Measurements from ENCODE around the gene S100A13. TPM values are rescaled to one million over a fixed set of nuclear protein-coding genes. Genes with fewer than 3 reads are reported as not detected.
"Not testable (repeated sequence)": the region's sequence is repeated elsewhere in the genome, so short reads cannot be mapped to it uniquely, and the experiment has no call there.

The S100A13 gene
- 1 to 10 TPM; 6.2 to 7.0 TPM for total RNA-seq

GRCh38 chr1:153626904-153627714, at the start of gene S100A13:
Gene S100A13 (minus strand): TSS chr1:153627505. CDS start chr1:153626472, 1,033 bp downstream.
- DNase-seq (no peak), ATAC-seq (no peak)
- Mint-ChIP-seq H3K4me1 (ENCODE audit: low read depth) (peaks cover 18% of the 10 kb centered on the region), H3K4me3 (no peak within 1 kb of the TSS), H3K27me3 (ENCODE audit: low read depth) (no peaks in the 10 kb centered on the region), H3K9me3 (ENCODE audit: insufficient read depth) (no peaks in the 10 kb centered on the region), H3K27ac (no peak within 1 kb of the TSS), H3K36me3 (ENCODE audit: low read depth) (no peaks in the 10 kb centered on the region)
- ChIA-PET CTCF (interaction anchor here (0.9 to 6.9 kb wide), 12 partner anchors 9 to 359 kb away, joined by 3 to 51 read pairs (median 5); partner anchors contain the start of genes RAB13, S100A14, S100A16 and S100A4), POLR2A (interaction anchor here (0.6 to 1.1 kb wide), 2 partner anchors 24 to 31 kb away, joined by 3 read pairs; no protein-coding TSS in a partner anchor)

GRCh38 chr1:153673511-153673910, 46.2 kb upstream of the S100A13 start:
- no peak overlapping the region for H3K27ac Mint-ChIP-seq
- ATAC-seq (no peak), DNase-seq (no peak)
- POLR2A ChIA-PET: no interaction called here
- peak overlapping the region; percentile 3 for H3K4me3 Mint-ChIP-seq
- H3K27me3 Mint-ChIP-seq (ENCODE audit: low read depth): peaks cover 18% of the 10 kb centered on the region
- peaks cover 32% of the 10 kb centered on the region for H3K4me1 Mint-ChIP-seq (ENCODE audit: low read depth)
- peaks cover 18% of the 10 kb centered on the region for H3K36me3 Mint-ChIP-seq (ENCODE audit: low read depth)
- CTCF ChIA-PET: interaction anchor here (1.3 kb wide), 1 partner anchor 39 kb away, joined by 3 read pairs; no protein-coding TSS in a partner anchor
- no peaks in the 10 kb centered on the region for H3K9me3 Mint-ChIP-seq (ENCODE audit: insufficient read depth)

DNA sequence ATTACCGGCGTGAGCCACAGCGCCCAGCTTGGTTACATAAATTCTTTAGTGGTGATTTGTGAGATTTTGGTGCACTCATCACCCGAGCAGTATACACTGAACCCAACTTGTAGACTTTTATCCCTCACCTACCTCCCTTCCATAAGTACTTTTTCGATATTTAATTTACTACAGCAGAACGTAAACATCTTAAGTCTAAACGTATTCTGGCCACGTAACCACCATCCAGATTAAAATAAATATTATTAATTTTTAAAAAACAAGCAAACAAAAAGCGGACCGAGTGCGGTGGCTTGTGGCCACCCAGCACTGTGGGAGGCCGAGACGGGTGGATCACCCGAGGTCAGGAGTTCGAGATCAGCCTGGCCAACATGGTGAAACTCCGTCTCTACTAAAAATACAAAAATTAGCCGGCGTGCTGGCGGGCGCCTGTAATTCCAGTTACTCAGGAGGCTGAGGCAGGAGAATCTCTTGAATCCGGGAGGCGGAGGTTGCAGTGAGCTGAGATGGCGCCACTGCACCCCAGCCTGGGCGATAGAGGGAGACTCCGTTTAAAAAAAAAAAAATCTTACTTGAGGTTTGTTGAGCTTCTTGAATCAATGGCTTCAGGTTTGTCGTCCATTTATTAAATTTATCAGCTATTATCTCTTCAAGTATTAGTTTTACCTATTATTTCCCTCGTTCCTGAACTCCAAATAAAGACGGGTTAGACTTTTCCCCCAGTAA, 44.5 kb upstream of the S100A13 start:
- not testable (repeated sequence) for H3K27me3 Mint-ChIP-seq (ENCODE audit: low read depth); H3K27ac Mint-ChIP-seq; H3K9me3 Mint-ChIP-seq (ENCODE audit: insufficient read depth); H3K4me3 Mint-ChIP-seq
- peaks cover 33% of the 10 kb centered on the region for H3K4me1 Mint-ChIP-seq (ENCODE audit: low read depth)
- DNase-seq (peak; percentile 68), ATAC-seq (peak; percentile 45)
- CTCF ChIA-PET: interaction anchor here (0.7 to 1.6 kb wide), 18 partner anchors 12 to 488 kb away, joined by 3 to 10 read pairs (median 4); partner anchors contain the start of genes CHTOP, CREB3L4, RAB13 and SLC27A3
- H3K36me3 Mint-ChIP-seq (ENCODE audit: low read depth): peaks cover 36% of the 10 kb centered on the region
- POLR2A ChIA-PET: interaction anchor here (0.6 to 2.9 kb wide), 12 partner anchors 12 to 319 kb away, joined by 3 to 17 read pairs (median 4); partner anchors contain the start of genes CHTOP, INTS3, JTB and RPS27

DNA sequence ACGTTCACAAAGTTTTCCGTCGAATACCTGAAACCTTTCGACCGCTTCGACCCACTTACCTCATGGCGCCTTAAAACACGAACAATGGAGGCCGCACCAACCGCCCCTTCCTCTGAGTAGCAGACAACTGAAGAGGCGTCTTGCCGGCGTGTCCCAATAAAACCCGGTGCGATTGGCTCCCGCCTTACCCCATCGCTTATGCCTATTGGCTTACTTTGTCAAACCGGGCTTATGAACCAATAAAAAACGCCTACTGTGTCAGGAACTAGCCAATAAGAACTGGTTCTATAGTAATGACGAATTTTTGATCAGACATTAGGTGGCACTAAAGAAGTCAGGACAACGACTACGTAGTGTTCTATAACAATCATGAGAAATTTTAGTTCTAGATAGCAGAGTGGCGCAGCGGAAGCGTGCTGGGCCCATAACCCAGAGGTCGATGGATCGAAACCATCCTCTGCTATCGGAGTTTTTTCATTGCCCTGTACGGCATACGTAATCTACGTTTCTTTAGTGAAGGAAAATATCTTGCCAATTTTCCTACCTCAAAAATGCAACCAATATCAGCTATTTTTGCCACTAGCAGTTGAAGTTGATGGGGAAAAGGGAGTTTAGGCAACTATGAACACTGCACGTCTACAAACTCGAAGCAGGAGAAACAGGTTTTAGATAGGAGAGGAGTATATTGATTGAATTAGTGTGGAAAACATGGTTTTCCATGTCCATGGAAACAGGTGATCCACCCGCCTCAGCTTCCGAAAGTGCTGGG, 43.7 kb upstream of the S100A13 start, which contains the start of gene ILF2:
TSS of gene ILF2 (minus strand) at position 135 of the 769 bp plus-strand sequence. CDS start at position 64, 71 bp downstream.
- H3K27me3 Mint-ChIP-seq (ENCODE audit: low read depth): no peaks in the 10 kb centered on the region
- ChIA-PET CTCF (interaction anchor here (0.7 to 1.6 kb wide), 11 partner anchors 12 to 488 kb away, joined by 3 to 10 read pairs (median 3); partner anchors contain the start of genes CHTOP, RAB13 and SLC27A3), POLR2A (interaction anchor here (0.7 to 2.9 kb wide), 8 partner anchors 12 to 320 kb away, joined by 3 to 17 read pairs (median 4); partner anchors contain the start of genes CHTOP, RPS27 and SNAPIN)
- H3K36me3 Mint-ChIP-seq (ENCODE audit: low read depth): peaks cover 43% of the 10 kb centered on the region
- DNase-seq (peak; percentile 99), ATAC-seq (peak; percentile 93)
- H3K9me3 Mint-ChIP-seq (ENCODE audit: insufficient read depth): no peaks in the 10 kb centered on the region
- H3K27ac Mint-ChIP-seq: no peak within 1 kb of the TSS
- peaks cover 33% of the 10 kb centered on the region for H3K4me1 Mint-ChIP-seq (ENCODE audit: low read depth)
- H3K4me3 Mint-ChIP-seq: no peak within 1 kb of the TSS

- no peak overlapping the region for H3K27ac Mint-ChIP-seq
- ChIA-PET POLR2A (interaction anchor here (0.6 to 2.9 kb wide), 4 partner anchors 11 to 284 kb away, joined by 3 to 17 read pairs (median 6); partner anchors contain the start of genes CHTOP and SNAPIN), CTCF (interaction anchor here (1.1 kb wide), 1 partner anchor 11 kb away, joined by 4 read pairs; no protein-coding TSS in a partner anchor)
- ATAC-seq: no peak
- peaks cover 48% of the 10 kb centered on the region for H3K36me3 Mint-ChIP-seq (ENCODE audit: low read depth)
- no peak for DNase-seq
- H3K27me3 Mint-ChIP-seq (ENCODE audit: low read depth): no peaks in the 10 kb centered on the region
- H3K4me3 Mint-ChIP-seq: no peak overlapping the region
- H3K9me3 Mint-ChIP-seq (ENCODE audit: insufficient read depth): no peaks in the 10 kb centered on the region
- peaks cover 33% of the 10 kb centered on the region for H3K4me1 Mint-ChIP-seq (ENCODE audit: low read depth)
These were observed 43.1 kb upstream of the S100A13 start for GRCh38 chr1:153670257-153670858.

DNA sequence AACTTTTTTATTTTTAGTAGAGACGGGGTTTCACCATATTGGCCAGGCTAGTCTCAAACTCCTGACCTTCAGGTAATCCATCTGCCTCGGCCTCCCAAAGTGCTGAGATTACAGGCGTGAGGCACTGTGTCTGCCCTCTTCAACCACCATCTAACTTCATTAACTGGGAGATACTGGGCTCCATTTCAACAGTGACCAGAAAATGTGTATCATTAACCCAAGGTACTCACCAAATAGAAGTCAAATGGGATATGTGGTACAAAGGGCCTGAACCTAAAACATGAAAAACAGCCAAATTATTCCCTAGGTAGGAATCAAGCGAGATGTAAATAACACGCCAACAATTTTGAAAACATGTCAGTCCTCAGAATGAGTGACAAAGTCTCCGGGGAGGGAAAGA, 42.3 kb upstream of the S100A13 start:
- no peak for ATAC-seq
- peaks cover 33% of the 10 kb centered on the region for H3K4me1 Mint-ChIP-seq (ENCODE audit: low read depth)
- no peak overlapping the region for H3K4me3 Mint-ChIP-seq
- no peak overlapping the region for H3K27ac Mint-ChIP-seq
- ChIA-PET CTCF (no interaction called here), POLR2A (interaction anchor here (0.6 to 2.9 kb wide), 3 partner anchors 35 to 254 kb away, joined by 3 to 17 read pairs (median 3); partner anchors contain the start of gene CHTOP)
- no peaks in the 10 kb centered on the region for H3K27me3 Mint-ChIP-seq (ENCODE audit: low read depth)
- no peaks in the 10 kb centered on the region for H3K9me3 Mint-ChIP-seq (ENCODE audit: insufficient read depth)
- H3K36me3 Mint-ChIP-seq (ENCODE audit: low read depth): peaks cover 56% of the 10 kb centered on the region
- DNase-seq: no peak

DNA sequence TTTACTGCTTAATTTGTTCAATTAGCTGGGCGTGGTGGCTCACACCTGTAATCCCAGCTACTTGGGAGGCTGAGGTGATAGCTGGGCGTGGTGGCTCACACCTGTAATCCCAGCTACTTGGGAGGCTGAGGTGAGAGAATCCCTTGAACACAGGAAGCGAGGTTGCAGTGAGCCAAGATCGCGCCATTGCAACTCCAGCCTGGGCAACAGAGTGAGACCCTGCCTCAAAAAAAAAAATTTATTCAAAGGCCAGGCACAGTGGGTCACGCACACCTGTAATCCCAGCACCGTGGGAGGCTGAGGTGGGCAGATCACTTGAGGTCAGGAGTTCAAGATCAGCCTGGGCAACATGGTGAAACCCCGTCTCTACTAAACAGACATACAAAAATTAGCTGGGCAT, 41.4 kb upstream of the S100A13 start:
- H3K27me3 Mint-ChIP-seq (ENCODE audit: low read depth); H3K9me3 Mint-ChIP-seq (ENCODE audit: insufficient read depth); H3K4me3 Mint-ChIP-seq; CTCF ChIA-PET; ATAC-seq; DNase-seq: not testable (repeated sequence)
- H3K27ac Mint-ChIP-seq: peak overlapping the region; percentile 74
- H3K4me1 Mint-ChIP-seq (ENCODE audit: low read depth): peaks cover 33% of the 10 kb centered on the region
- POLR2A ChIA-PET: interaction anchor here (2.9 kb wide), 1 partner anchor 34 kb away, joined by 17 read pairs; the partner anchor contains the start of gene CHTOP
- peaks cover 63% of the 10 kb centered on the region for H3K36me3 Mint-ChIP-seq (ENCODE audit: low read depth)

GRCh38 chr1:153667439-153667838, 40.1 kb upstream of the S100A13 start:
- ChIA-PET POLR2A (interaction anchor here (1.8 kb wide), 1 partner anchor 9 kb away, joined by 4 read pairs; the partner anchor contains the start of gene SNAPIN), CTCF (interaction anchor here (1.1 kb wide), 1 partner anchor 8 kb away, joined by 5 read pairs; the partner anchor contains the start of gene SNAPIN)
- no peak for ATAC-seq
- no peak overlapping the region for H3K4me3 Mint-ChIP-seq
- peak overlapping the region; percentile 16 for H3K27ac Mint-ChIP-seq
- peaks cover 33% of the 10 kb centered on the region for H3K4me1 Mint-ChIP-seq (ENCODE audit: low read depth)
- H3K36me3 Mint-ChIP-seq (ENCODE audit: low read depth): peaks cover 74% of the 10 kb centered on the region
- H3K27me3 Mint-ChIP-seq (ENCODE audit: low read depth): no peaks in the 10 kb centered on the region
- DNase-seq: no peak
- H3K9me3 Mint-ChIP-seq (ENCODE audit: insufficient read depth): no peaks in the 10 kb centered on the region

DNA sequence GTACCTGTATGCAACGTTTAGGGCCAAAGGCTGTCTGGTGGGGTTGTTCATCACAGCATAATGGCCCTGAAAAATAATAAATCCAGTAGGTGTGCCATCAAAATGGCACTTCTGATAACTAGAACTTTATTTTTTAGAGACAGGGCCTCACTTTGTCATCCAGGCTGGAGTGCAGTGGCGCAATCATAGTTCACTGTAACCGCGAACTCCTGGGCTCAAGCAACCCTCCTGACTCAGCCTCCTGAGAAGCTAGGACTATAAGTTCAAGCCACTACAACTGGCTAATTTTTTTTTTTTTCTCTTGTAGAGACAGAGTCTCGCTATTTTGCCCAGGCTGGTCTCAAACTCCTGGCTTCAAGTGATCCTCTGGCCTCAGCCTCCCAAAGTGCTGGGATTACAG, 35.9 kb upstream of the S100A13 start:
- ChIA-PET POLR2A (interaction anchor here (0.6 to 1.6 kb wide), 2 partner anchors 25 to 305 kb away, joined by 3 to 5 read pairs; partner anchors contain the start of gene CREB3L4), CTCF (no interaction called here)
- Mint-ChIP-seq H3K36me3 (ENCODE audit: low read depth) (peaks cover 74% of the 10 kb centered on the region), H3K9me3 (ENCODE audit: insufficient read depth) (no peaks in the 10 kb centered on the region), H3K27ac (no peak overlapping the region), H3K4me1 (ENCODE audit: low read depth) (peaks cover 23% of the 10 kb centered on the region), H3K27me3 (ENCODE audit: low read depth) (no peaks in the 10 kb centered on the region), H3K4me3 (no peak overlapping the region)
- no peak for ATAC-seq
- DNase-seq: no peak

DNA sequence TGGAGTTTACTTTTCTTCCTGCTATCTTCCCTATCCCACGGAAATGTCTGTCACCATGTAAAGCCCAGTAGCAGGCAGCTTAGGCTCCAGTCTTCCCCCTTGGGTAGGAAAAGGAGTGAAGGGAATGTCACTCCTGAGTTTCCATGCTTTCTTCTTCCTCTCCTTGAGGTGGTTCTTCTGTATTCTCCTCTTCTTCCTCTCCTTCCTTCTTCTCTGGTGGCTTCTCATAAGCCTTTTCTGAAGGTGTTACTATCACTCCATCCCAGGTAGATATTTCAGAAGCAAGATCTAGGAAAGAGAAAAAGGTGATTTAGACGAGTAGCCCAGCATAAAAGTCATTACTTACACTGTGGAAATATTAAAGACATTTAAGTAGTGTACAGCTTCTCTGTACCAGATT, 35.0 kb upstream of the S100A13 start:
- ChIA-PET POLR2A (interaction anchor here (1.2 kb wide), 1 partner anchor 24 kb away, joined by 3 read pairs; no protein-coding TSS in a partner anchor), CTCF (no interaction called here)
- Mint-ChIP-seq H3K27me3 (ENCODE audit: low read depth) (no peaks in the 10 kb centered on the region), H3K36me3 (ENCODE audit: low read depth) (peaks cover 65% of the 10 kb centered on the region), H3K4me1 (ENCODE audit: low read depth) (peaks cover 16% of the 10 kb centered on the region), H3K9me3 (ENCODE audit: insufficient read depth) (no peaks in the 10 kb centered on the region), H3K4me3 (no peak overlapping the region), H3K27ac (no peak overlapping the region)
- no peak for DNase-seq
- no peak for ATAC-seq

Measured in activated CD8-positive, alpha-beta T cell treated with anti-CD3 and anti-CD28 coated beads, Interleukin-2, amount 10 ng/mL, durations not matched to agents 7 days and 5 days (primary cell).